HG02571 (cell line): Measurements from ENCODE around the gene FOXI1.

Experiments
- ATAC-seq: cut with Tn5 transposase; IDR thresholded peaks from one replicate; pipeline ENCODE4 v1.9.1; 2021; ENCODE audit warnings: mild to moderate bottlenecking, moderate library complexity; ENCODE audit not compliant: unreplicated experiment

Gene FOXI1

DNA sequence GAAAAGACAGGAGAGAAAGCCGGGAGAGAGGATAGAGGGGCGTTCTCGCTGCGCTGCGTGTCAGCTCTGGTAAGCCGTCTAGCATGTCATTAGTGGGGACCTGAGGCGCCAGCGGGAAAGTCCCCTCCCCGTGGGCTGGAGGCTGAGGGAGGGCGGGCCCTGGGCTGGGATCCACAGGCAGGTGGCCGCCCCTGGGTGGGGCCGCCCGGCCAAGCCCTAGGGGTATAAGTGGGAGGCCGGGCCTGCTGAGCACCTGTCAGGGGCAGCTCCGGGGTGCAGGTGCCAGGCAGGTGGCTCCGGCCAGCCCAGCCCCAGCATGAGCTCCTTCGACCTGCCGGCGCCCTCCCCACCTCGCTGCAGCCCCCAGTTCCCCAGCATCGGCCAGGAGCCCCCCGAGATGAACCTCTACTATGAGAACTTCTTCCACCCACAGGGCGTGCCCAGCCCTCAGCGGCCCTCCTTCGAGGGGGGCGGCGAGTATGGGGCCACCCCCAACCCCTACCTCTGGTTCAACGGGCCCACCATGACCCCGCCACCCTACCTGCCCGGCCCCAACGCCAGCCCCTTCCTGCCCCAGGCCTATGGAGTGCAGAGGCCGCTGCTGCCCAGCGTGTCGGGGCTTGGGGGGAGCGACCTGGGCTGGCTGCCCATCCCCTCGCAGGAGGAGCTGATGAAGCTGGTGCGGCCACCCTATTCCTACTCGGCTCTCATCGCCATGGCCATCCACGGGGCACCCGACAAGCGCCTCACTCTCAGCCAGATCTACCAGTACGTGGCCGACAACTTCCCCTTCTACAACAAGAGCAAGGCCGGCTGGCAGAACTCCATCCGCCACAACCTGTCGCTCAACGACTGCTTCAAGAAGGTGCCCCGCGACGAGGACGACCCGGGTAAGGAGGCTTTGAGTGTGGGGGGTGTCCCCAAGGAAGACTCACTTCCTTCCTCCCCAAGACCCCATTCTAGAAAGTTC, at the start of gene FOXI1:
TSS of gene FOXI1 (plus strand) at position 256 of the 970 bp plus-strand sequence. CDS start at position 317, 61 bp downstream.
- no peak for ATAC-seq

DNA sequence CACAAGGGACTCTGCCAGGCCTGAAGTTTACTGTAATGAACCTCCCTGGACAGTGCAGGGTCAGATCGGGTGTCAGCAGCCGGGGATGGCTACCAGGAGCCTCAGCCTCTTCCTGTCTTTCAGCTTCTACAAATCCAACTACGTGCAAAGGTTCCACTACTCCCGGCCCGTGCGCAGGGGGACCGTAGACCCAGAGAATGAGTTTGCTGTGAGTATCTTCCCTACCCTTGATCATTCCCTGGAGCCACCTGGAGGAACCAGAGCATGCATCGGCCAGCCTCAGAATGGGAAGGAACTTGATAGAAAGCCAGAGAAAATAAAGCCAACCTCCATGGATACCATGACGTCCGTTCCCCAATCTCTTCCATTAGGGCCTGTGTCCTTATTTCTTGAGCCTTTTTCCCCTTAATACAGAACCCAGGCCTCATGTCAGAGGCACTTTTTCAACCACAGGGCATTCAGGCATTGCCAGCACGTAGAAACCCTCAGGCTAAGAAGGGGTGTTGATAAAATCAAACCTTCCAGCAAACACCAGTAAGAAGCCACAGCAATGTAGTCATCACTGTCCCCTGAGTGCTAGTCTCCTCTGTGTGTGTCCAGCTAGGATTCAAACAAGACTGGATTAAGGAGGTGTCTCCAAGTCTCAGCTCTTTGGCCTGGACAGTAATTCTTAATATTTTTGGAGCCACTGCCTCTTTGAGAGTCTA, 49.0 kb upstream of the FOXI1 start:
- ATAC-seq, result no peak

DNA sequence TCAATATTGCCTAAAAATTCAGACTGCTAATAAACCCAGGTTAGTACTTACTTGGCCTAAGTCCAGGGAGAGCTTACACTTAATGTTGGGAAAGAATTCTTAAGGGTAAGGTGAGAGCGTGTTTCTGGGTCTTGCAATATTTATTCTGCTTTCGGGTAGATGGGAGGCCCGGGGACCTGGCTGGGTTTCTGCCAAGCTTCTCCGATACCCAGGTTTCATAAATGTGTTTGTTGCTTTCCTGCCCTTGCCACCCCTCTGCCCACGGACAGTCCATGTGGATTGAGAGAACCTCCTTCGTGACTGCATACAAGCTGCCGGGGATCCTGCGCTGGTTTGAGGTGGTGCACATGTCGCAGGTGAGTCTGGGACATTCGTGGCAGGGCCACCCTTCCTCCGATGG, 48.4 kb upstream of the FOXI1 start:
- ATAC-seq, result no peak

DNA sequence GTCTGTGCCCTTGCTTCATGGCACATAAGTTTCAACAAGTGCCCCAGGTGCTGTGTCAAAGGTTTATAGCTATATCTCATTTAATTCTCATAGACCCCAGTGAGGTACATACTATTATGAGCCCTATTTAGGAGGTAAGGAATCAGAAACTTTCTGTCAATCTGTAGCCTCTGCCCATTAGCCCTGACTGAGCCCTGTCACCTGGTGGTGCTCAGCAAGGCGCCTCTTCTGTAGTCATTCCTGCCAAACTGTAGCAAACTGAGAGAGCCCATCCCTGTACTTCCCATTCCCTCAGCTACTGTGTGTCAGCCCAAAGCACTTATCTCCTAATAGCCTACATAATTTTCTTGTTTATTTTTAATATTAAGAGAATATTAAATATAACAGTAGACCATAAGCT, 46.5 kb upstream of the FOXI1 start:
- ATAC-seq, result no peak

DNA sequence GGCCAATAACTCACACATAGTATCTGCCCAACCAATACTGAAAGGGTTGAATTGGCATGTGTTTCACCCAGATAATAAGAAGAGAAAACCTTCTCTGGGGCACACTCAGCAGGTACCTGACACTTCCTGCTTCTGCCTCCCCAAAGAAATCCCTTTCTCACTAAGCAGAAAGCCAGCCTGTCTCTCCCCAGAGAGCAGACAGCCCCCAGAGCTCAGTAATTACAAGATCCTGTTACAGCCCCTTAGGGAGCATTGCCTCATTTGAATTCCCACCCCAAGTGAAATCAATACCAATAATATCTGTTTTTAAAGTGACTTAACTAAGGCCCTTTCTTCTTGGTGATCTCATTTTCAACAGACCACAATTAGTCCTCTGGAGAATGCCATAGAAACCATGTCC, 38.5 kb upstream of the FOXI1 start:
- ATAC-seq, result no peak

DNA sequence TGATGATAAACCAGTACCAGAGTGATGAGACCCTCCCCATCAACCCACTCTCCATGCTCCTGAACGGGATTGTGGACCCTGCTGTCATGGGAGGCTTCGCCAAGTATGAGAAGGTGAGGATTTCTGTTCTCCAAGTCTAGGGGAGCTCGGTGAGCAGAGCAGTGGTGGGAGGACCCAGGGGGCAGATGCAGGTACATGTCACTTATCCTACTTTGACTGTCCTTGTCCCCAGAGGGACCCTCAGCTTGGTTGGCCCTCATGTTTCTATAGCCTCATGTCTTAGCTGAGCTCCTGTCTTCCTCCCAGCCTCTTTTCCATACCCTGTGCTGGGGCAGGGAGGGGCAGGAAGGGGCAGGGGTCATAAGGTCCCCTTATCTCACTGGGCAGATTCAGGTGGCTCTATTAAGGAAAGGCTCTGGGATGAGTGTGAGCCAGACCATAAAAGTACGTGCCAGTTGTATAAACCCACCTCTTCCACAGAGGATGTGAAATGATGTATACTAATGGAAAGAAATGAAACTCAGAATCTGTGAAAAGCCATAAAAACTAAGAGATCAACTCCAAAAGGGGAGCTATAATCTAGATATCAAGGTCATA, 38.0 kb upstream of the FOXI1 start:
- no peak for ATAC-seq

DNA sequence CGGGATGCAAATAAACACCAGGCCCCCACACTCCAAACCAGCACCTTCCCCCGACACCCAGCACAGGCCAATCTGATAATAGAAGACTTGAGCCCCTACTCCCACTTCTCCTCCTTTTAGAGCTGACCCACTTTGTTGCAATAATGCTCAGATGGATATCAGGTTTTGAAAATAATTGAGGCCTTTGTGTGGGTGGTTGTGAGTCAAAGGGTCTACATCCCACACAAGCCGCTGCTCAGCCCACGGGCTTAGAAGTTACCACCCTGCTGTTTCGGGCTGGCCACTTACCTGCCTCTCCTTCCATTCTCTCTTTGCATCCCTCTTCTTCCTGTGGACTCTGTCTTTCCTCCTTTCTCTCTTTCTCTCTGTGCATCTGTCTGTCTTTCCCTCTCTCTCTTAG, 36.2 kb upstream of the FOXI1 start:
- ATAC-seq, result no peak

DNA sequence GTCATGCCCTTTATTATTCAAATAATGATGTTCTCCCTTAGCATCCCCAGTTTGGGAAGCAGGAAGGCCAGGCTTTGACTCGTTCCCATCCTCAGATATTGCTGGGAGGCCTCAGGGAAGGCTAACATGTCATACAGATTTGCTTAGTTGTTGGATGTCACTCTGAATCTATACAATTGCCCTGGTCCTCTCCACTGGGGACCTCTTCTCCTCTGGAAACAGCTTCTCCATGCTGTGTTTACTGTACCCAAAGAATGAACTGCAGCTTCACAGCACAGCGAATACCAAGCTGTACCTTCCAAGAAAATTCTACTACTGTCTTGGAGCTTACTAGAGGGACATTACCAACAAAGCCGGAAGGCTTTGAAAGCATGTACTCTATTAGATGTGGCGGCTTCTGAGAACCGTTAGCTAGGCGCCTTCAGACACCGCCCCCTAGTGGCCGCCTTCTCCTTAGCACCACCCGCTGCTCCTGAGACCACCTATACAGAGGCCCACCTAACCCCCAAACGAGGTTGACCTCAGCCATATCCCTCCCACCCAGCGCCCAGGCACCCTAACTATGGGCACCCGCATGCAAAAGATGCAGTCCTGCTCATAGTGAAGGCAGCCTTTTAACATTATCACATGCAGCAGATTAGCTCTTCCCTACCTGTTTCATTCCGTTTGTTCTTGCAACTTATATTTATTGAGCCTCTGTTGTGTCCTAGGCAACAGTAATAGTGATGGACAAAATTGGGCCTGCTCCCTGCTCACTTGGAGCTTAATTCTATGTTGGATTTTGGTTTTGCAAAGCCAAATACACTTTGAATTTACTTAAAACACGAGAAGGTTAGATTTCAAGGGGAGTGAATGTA, 34.9 kb upstream of the FOXI1 start:
- no peak for ATAC-seq

DNA sequence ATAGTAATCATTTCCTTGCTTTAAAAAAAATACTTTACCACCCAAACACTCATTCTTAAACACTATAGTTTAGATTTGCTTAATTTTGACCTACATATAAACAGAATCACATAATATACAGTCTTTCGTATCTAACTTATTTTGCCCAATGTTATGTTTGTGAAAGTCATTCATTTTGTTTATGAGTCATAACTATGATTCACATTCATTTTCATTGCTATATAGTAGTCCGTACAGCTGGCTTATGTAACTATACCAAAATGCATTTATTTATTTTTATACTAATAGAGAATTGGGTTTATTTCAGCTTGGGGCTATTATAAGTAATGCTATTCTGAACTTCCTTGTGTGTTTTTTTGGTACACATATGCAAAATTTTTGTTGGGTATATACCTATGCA, 33.9 kb upstream of the FOXI1 start:
- no peak for ATAC-seq

DNA sequence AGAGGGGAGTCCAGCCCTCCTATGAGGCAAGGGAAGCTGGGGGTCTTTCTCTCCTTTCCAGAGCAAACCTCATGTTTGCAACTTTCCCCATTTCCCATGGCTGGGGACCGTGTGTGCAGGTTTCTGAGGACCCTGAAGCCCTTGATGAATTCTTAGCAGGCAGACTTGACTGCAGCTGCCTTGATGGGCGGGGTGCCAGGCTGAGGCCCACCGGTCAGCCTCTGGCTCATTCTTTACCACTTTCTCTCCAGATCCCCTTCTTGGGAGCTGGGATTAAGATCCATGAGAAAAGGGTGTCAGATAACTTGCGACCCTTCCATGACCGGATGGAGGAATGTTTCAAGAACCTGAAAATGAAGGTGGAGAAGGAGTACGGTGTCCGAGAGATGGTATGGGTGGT, 30.0 kb upstream of the FOXI1 start:
- no peak for ATAC-seq

DNA sequence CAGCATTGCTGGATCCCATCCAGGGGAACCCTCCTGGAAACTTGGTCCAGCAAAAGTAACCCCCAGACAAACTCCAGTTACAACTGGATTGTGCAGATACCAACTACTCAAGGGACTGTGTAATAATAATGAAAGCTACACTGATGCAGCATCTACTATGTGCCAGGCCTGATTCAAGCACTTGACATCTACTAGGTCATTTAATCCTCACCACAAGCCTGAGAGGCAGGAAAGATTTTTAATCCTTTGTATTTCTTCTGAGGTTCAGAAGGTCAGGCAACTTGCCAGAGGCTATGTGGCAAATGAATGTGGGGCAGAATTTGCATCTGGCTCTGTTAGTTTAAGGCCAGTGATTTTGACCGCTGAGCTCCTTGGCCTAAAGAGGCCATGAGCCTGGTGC, 29.5 kb upstream of the FOXI1 start:
- ATAC-seq, result no peak

DNA sequence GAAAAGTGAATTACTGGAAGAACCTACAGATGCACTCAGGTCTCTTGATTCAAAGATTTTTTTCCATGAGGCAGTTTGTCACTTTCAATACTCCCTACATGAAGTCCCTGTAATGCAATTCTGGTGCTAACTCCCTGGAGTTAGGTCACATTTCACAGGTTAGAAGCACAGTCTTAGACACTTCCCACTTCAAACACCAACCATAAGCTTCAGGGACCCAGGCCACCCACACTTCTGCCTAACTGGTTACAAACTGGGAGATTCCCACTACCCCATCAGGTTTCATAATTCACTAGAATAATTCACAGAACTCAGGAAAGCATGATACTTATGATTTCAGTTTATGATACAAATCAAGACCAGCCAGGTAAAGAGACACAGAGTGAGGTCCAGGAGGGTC, 29.0 kb upstream of the FOXI1 start:
- no peak for ATAC-seq

DNA sequence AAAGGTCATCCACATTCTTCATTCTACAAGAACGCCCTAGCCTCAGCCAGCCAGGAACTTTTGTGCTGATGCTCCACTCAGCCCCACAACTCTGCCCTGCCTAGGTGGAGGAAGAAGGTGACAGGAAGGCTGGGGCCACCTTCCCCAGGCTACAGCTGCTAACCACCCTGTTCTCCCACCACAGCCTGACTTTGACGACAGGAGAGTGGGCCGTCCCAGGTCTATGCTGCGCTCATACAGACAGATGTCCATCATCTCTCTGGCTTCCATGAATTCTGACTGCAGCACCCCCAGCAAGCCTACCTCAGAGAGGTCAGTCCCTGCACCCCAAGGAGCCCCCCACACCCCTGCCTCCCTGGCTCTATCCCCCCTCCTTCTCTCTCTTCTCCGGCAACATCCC, 28.2 kb upstream of the FOXI1 start:
- ATAC-seq, result no peak

DNA sequence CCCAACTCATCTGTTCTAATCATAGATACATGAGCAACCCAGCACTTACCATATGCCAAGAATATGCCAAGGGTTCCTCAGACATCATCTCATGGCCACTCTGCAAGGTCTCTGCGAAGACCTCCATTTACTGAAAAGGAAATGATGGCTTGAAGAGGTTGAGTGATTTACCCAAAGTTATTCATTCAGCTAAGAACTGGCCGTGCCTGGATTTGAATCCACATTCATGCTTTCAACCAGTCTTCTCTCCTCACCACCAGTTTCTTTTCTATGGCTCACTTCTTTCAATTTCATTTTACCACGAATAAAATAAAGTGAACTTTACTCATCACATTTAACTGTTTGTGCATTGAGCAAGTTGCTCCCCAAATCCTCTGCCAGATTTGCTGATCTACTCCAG, 27.2 kb upstream of the FOXI1 start:
- no peak for ATAC-seq

DNA sequence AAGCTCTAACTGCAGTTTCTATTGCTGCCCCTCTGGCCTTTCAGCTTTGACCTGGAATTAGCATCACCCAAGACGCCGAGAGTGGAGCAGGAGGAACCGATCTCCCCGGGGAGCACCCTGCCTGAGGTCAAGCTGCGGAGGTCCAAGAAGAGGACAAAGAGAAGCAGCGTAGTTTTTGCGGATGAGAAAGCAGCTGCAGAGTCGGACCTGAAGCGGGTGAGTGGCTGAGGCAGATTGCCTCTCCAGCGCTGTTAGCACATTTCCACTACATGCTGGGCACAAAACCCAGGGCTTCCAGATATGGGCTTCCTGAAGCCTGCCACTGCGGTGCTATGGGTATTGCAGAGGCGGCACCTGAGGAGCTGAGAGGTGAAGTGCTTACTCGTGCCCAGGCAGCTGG, 26.8 kb upstream of the FOXI1 start:
- no peak for ATAC-seq

DNA sequence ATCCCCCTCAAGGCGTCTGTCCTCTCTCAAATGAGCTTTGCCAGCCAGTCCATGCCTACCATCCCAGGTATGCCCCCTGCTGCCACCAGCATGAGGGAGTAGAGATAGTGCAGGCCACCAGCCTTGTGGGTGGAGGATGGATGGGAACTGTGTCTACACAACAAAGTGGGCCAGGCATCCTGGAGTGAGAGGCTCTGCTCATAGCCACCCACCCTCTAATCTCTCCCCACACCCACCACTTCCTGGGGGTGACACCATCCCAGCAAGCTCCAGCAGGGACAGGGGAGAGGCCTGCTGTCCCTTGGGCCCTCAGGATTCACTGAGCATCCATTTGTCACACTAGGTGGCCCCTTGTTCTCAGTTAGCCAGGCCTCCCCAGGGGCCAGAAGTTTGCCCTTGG, 25.5 kb upstream of the FOXI1 start:
- no peak for ATAC-seq

DNA sequence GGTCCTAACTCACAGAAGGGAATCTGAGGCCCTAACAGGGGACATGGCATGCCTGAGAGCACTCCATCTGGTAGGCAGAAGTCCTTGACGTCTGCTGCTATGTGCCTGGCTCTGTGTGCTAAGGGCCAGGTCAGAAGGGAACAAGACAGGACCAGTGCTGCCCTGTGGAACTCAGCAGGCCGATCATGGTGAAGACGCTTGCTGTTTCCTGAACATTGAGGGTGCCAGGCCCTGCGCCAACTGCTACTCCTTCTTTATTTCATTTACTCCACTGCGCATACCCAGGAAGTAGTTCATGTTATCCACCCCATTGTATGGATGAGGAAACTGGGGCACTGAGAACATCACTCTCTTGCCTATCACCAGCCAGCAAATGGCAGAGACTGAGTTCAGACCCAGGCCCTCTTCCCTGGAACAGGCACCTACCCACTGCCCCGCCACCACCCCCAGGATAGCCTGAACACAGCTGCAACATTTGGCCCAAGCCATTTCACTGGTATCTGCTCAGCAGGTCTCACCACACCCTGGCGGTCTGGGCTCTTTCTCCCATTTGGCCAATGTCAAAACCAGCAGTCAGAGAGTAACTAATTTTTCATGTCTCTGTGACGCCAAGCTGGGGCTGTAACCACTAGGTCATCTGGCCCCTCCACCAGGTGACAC, 24.8 kb upstream of the FOXI1 start:
- ATAC-seq, result no peak

DNA sequence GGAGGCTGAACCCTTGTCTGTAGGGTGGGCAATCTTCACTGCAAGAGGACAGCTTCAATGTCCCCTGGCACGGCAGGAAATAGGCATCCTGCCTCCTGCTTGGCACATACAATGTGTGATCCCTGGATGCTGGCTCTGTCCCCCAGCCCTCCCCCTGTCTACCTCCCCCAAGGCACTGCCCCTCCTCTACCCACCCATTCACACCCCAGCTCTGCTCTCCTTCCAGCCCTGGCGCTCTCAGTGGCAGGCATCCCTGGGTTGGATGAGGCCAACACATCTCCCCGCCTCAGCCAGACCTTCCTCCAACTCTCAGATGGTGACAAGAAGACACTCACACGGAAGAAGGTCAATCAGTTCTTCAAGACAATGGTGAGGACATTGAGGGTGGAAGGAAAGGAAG, 24.1 kb upstream of the FOXI1 start:
- no peak for ATAC-seq

DNA sequence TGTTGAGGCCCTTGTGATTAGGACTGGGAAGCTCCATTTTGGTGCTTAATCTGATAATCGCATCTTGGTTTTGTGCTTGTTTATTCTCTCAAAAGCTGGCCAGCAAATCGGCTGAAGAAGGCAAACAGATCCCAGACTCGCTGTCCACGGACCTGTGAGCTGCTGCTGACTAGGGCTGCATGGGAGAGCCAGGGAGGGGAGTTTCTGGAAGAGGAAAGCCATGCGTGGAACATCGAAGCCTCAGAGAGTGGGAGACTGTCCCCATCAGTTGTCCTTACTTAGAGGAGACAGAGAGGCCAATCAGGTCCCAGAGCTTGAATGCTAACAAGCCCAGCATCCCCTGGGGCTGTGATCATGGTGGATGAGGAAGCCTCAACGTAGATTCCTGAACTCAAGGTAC, 23.0 kb upstream of the FOXI1 start:
- no peak for ATAC-seq

DNA sequence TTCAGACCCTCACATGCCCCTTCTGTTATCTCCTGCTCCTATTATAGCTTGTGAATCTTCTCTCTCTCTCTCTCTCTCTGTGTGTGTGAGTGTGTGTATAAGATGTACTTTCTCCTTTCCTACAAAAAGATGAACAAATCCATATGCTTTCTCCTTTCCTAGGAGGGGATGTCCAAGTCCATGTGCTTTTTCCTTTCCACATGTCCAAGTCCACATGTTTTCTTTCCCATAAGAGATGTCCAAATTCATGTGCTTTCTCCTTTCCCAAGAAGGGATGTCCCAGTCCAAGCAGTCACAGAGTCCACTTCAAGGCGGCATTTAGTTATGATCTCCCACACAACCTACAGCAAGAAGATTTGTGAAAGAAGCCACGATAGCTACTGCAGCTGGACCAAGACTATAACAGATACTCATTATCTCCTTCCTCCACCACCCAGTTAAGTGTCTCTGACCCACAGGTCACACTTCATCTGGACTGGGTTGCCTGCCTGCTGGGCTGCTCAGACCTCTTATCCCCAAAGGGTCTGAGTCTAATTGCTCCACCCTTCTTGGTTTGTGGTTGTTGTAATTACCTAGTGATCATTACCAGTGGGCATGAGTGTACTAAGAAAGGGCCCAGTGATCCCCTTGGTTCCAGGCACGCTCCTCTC, 18.4 kb upstream of the FOXI1 start:
- ATAC-seq, result no peak
